ENCODE results near the gene UBE2E2.

The UBE2E2 gene

DNA sequence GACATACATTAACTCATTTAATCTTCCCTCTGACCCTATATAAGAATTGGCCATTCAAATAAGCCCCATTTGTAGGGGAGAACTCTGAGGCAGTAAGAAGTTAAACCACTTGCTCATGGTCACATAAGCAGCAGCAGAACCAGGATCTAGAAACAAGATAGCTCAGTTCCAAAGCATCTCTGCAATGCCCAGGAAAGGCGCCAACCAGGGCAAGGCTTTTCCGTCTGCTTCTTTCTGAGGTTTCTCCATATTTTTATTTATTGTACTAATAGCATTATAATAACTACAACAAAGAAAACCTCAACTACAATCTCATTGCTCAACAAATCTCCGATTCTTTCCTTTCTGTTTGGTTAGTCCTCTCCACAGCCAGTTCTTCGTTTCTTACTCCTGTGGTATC lies 4.3 kb upstream of the UBE2E2 start:
- no peak for DNase-seq

DNA sequence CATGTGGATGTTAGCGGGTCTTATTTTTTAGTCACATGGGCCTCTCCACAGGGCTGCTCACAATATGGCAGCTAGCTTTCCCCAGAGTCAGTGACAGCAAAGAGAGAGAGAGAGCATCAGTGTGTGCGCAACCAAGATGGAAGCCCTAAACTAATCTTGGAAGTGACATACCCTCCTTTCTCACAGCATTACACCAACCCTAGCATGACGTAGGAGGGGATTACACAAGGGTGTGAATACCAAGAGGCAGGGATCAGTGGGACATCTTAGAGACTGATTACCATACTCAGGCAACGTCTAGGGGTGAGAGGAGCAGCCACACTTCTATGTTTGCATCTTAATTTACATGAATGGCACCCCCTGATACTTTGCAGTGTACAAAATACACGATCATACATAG lies 3.5 kb upstream of the UBE2E2 start:
- DNase-seq = no peak

DNA sequence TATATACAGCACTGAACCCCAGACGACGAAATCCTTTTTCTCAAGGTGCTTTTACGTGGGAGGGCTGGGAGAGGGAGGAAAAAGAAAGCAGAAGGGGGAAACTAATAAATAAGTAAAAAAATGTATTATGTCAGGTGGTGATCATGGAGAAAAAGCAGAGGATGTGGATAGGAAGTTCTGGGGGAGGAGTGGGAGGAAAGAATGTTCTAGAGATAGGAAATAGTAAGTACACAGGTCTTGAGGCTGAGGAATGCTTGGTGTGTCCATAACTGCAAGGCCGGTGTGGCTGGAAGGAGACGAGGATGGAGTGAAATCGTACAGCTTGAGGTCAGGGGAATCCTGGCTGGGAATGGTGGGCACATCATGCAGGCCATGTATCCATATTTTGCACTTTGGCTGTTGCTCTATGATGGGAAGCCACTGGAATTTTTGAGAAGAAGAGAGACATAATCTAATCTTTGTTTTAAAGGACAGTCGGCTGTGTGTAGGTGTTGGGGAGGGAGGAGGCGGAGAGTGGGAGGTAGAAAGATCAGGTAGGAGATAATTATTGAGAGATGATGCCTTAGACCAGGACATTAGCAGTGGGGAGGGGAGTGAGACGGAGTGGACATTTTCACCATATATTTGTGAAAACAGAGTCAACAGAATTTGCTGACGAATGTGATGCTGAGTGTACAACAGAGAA lies 1.8 kb upstream of the UBE2E2 start:
- DNase-seq = no peak

DNA sequence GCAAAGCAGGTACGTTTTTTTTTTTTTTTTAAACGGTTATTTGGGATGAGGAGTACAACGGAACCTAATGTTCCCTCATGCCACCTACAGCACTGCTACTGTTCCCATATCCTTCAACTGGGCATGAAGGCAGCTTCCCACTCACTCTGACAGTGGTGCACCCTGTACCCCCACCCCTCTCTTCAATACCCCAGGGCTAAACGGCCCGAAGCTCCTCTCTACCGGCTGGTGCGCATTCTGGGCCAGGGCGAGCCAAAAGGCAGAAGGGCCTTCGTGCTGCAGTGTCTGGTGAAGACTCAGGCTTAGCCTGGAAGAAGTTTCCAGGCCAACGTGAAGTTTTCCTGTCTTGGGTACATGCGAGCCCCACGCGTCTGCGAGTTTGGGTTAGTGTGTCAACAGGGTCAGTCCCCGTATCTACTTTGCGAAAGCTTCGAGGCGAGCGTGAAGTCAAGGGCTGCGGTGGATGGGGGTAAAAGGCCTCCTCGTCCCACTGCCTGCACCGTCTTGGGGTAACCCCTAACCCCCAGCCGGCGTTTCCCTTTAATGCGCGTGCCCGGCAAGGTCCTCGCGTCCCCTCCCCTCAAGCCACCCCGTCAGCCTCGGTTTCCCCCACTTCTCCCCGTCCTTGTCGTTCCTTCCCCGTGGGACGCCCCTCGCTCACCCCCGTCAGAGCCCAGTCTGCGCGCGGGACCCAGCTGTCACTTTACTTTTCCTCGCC lies 765 bp upstream of the UBE2E2 start:
- no peak for DNase-seq

- DNase-seq = no peak
Measured at GRCh38 chr3:23203708-23204330, 692 bp downstream of the UBE2E2 start.

GRCh38 chr3:23206366-23206765 lies 3.2 kb downstream of the UBE2E2 start:
- DNase-seq = no peak

DNA sequence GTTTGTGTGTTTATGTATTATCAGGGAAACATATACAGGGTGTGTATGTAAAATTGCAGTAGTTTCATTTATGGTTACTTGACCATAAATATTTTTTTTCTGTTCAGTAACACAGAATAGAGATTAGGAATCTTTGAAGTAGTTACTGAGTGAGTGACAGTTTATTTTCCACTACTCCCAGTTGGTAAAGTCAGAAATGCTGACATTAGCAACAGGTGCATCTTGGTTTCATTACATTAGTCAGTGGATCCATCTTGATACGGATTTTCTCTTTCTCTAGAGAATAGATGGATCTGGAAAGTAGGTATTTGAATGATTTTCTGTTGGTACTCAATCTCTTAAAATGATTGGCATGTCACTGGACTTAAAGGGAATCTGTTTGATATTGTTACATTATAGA lies 6.0 kb downstream of the UBE2E2 start:
- DNase-seq = no peak

- no peak for DNase-seq
Measured at GRCh38 chr3:23209747-23210487, 6.8 kb downstream of the UBE2E2 start.

- DNase-seq = no peak
Measured at GRCh38 chr3:23213813-23214212, 10.7 kb downstream of the UBE2E2 start.

DNA sequence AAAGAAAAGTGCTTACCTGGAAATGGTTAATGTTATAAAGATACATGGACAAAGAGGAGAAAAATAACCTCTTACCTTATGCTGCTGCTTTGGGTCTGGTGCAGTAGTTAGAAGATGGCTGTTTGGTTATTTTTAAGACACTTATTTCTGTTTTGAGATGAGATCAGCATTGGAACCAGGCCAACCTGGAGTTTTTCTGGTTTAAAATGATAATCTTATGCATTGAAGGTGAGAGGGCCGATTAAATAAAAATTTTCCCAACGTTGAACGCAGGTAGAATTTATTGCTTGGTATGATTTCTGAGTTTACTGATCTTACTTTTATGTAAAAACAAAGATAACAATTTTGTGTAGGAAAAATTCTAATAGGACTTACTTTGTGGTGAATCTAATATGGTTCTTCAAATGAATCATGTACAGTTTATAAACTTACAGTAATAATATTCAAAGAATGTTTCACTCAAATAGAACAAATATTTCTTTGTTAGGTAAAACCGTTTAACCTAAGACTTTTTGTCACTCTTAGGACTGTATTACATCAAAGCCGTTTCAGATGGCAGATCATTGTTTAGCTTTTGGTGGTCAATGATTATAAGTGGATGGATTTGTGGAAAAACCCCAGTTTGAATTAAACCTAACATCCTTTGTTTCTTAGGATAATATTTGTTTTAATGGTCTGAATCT lies 14.9 kb downstream of the UBE2E2 start:
- no peak for DNase-seq

DNA sequence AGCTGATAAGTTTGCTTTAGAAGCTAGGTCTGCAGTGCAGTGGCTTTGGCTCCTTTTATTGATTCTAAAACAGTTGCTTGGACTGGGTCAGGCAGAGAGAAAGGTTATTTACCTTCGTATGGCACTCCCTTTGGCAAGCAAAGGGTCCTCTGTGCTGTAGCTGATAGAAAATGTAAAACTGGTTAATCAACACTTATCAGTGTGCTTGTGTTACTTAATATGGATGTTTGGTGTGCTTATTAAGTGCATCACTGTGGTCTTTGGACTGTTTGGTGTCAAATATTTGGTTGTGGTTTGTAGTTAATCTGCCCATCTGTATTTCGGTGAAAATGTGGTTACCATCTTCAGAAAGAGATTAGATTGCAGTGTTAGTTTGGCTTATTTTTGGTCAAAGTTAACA lies 16.0 kb downstream of the UBE2E2 start:
- no peak for DNase-seq

DNA sequence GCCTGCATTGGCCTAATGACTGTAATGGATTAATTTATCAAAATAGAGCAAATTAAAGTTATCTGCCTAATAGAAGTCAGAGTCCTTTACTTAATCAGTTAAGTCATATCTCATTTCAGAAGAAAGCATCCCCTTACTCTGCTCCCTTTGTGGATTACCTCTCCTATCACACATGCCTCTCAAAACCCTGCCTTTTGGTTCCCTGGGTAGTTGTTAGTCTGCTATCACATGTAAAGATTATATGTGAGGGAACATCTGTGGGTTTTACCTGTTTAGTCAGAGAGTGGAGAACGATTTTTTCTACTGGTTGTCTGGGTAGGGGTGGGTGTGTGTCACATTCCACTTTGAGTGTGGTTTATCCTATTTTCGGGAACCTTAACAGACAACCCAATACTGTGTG lies 16.4 kb downstream of the UBE2E2 start:
- no peak for DNase-seq

DNA sequence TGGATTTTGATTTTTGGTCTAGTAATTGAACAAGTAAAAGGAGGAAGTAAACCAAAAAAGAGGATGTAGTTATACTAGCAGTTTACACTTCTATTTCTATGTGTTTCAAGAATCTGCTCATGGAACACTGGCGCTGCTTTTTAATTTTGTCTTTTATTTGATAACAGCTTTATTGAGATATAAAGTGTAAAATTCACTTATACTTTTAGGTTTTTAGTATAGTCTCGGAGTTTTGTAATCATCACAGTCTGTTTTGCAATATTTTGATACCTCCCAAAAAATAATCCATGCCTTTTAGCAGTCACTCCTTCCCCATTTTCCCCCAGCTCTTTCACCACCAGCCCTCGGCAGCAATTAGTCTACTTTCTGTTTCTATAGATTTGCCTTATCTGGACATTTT lies 18.0 kb downstream of the UBE2E2 start:
- DNase-seq = no peak

DNA sequence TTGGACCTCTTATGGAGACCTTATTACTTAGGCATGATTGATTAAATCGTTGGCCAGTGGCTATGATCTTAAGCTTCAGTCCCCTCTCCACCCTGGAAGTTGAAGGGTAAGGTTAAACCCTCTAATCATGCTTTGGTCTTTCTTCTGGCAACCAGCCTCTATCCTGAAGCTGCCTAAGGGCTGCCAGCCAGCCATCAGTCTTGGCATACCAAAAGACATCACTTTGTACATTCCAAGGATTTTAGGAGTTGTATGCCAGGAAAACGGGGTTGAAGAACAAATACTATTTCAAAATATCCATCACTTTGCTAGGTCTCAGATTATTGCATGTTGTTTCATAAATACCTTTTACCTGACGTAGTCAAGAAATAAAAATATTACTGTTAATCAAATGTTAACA lies 28.9 kb downstream of the UBE2E2 start:
- DNase-seq = no peak

DNA sequence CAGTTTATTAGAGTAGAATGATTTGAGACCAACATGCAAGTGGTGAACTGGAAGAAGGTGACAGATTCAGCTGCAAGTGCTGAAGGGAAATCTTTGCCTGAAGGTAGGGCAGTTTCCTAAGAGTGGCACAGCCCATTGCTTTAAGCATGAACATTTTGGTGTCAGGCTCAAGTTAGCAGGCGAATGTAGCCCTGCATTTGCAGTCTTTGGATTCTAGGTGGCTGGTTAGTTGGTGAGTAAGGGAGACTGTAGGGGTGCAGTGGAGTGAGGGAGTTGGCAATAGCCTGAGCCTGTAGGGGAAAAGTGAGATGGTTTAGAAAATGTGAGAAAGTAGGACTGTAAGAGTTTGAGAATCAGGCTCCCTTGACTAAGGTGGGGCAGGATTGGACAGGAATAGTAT lies 29.7 kb downstream of the UBE2E2 start:
- DNase-seq = no peak

- DNase-seq = no peak
Measured at GRCh38 chr3:23235264-23235663, 32.1 kb downstream of the UBE2E2 start.

GRCh38 chr3:23236890-23237289 lies 33.8 kb downstream of the UBE2E2 start:
- DNase-seq = no peak

DNA sequence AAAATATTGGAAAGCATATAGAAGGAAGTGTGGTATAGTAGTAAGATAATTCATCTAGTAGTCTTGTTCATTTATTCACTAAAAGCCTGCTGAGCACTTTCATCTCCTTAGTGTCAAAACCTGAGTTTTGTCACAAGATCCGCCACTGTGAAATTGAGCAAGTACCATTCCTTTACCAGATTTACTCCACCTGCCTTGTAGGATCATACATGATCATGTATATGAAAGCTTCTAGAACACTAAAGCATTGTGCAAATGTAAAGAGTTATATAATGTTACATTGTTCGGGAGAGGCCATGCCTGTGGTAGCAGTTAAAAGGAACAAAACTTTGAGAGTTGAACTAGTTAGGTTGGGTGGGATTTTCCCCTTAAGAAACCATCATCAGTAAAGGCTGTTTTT lies 35.0 kb downstream of the UBE2E2 start:
- DNase-seq = no peak

DNA sequence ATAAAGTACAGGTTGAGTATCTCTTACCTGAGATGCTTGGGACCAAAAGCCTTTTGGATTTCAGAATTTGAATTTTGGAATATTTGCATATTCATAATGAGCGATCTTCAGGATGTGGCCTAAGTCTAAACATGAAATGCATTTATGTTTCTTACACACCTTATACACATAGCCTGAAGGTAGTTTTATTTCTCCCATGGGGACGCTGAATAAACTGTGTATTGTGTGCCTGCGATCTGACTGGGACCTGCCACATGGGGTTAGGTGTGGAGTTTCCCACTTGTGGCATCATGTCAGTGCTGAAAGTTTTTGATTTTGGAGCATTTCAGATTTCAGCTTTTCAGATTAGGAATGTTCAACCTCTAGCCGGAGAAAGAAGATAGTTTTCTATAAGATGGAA lies 35.5 kb downstream of the UBE2E2 start:
- DNase-seq = no peak

DNA sequence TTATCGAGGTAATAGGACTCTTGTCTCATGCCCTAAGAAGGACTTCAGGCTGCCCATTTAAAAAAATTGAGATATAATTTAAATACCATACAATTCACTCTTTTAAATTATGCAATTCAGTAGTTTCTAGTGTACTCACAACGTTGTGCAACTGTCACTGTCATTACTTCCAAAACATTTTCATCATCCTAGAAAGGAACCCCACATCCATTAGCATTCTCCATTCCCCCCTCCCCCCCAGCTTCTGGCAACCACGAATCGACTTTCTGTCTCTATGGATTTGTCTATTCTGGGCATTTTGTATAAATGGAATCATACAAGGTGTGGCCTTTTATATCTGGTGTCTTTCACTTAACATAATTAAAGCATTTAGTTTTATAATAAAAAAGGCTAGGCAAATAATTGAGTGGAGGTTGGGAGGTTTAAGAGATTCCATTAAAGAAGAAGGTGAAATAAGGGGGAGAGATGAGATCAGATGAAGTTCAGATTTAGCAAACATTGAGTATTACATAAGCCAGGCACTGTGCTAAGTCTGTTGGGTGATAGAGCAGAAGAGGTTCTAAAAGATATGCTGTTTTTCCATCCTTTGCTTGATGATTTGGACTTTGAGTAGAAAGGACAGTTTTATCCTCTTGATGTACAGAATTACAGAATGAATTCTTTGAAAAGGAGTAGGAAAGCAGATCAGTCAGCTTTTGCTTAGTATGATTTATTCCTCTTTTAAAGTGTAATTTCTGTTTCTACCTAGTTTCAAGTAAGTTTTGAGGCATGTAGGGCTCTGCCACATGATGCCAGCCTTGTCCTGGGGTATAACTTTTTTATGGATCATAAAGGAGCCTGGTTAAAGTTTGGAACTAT lies 36.3 kb downstream of the UBE2E2 start:
- no peak for DNase-seq

- DNase-seq = no peak
Measured at GRCh38 chr3:23240171-23240785, 37.2 kb downstream of the UBE2E2 start.

- no peak for DNase-seq
Measured at GRCh38 chr3:23241256-23241655, 38.1 kb downstream of the UBE2E2 start.
